Measurements from ENCODE around the gene C1orf232.

GRCh38 chr1:26171084-26172072 lies 2.6 kb upstream of the C1orf232 start, which contains the start of gene ZNF593OS:
- TF ChIP-seq CTCF (conservative IDR thresholded peaks at IDR 0.05; ENCODE audit: low read depth, low read length) = no peak
- no peak for TF ChIP-seq MAZ (IDR thresholded peaks at IDR 0.05; ENCODE audit: borderline replicate concordance, low read depth, low read length)
- no peak for TF ChIP-seq CEBPB (IDR thresholded peaks at IDR 0.05; ENCODE audit: low read depth, low read length)
- no peak for TF ChIP-seq USF2 (IDR thresholded peaks at IDR 0.05; ENCODE audit: low read depth, low read length)
- TF ChIP-seq ELK1 (IDR thresholded peaks at IDR 0.05; ENCODE audit: borderline replicate concordance, low read depth, low read length) = no peak
- no peak for TF ChIP-seq POLR2A (IDR thresholded peaks at IDR 0.05; ENCODE audit: low read depth, low read length)
- no peak for TF ChIP-seq RCOR1 (IDR thresholded peaks at IDR 0.05; ENCODE audit: insufficient replicate concordance, low read length)
- TF ChIP-seq SMC3 (IDR thresholded peaks at IDR 0.05; ENCODE audit: low read depth, low read length) = no peak
- no peak for TF ChIP-seq CHD1 (IDR thresholded peaks at IDR 0.05; ENCODE audit: low read depth, low read length)
- TF ChIP-seq RFX5 (IDR thresholded peaks at IDR 0.05; ENCODE audit: low read depth, low read length) = no peak
- TF ChIP-seq BHLHE40 (IDR thresholded peaks at IDR 0.05; ENCODE audit: low read depth, low read length) = no peak
- no peak for TF ChIP-seq MXI1 (IDR thresholded peaks at IDR 0.05; ENCODE audit: borderline replicate concordance, low read depth, low read length)

Measured in IMR-90 (cell line).